Panc1 (cell line): Measurements from ENCODE around the gene EHD1. TPM values are rescaled to one million over a fixed set of nuclear protein-coding genes. Genes with fewer than 3 reads are reported as not detected.

Experiments used
- ATAC-seq: fragments of 200-7000 bp; cut with Tn5 transposase; 2 replicates; pipeline ENCODE4 v1.9.1; 2020; ENCODE audit warnings: mild to moderate bottlenecking, moderate library complexity
- BruUV-seq: library from RNA; stranded (reverse); fragments of 400-500 nt; replicated peaks from 2 replicates; lab custom pipeline; 2021; lab: Mats Ljungman, UMichigan
- CTCF ChIA-PET: fragments of 300-600 bp; sonication (Branson Sonifier 250); formaldehyde crosslinking; loops from one replicate; lab custom pipeline; 2022; ENCODE audit warnings: antibody characterized with exemption; lab: Charles Lee
- POLR2A ChIA-PET: fragments of 300-600 bp; sonication (Branson Sonifier 250); formaldehyde crosslinking; loops from one replicate; lab custom pipeline; 2022; ENCODE audit warnings: antibody characterized with exemption; lab: Charles Lee
- DNase-seq: peaks from one replicate; pipeline ENCODE4 v3.0.0-alpha.2; 2010; ENCODE audit warnings: low read depth, low spot score
- H3K27ac ChIP-seq: 2 replicates; pipeline ENCODE4 v1.5.1; 2011; ENCODE audit warnings: mild to moderate bottlenecking, low read length, inconsistent platforms
- H3K27me3 ChIP-seq: fragments of 200-500 bp; sonication (Bioruptor generic); 2 replicates; pipeline ENCODE4 v1.6.0; 2014; ENCODE audit warnings: low read length, inconsistent platforms; ENCODE audit not compliant: control insufficient read depth, insufficient read depth
- H3K36me3 ChIP-seq: fragments of 200-500 bp; sonication (Bioruptor generic); 2 replicates; pipeline ENCODE4 v1.5.1; 2014; ENCODE audit warnings: inconsistent platforms, mild to moderate bottlenecking, low read length, moderate library complexity; ENCODE audit not compliant: control insufficient read depth, insufficient read depth
- H3K4me1 ChIP-seq: 2 replicates; pipeline ENCODE4 v1.5.1; 2011; ENCODE audit warnings: inconsistent platforms, mild to moderate bottlenecking, low read length, moderate library complexity; ENCODE audit not compliant: control insufficient read depth, insufficient read depth
- H3K4me3 ChIP-seq, 2 experiments: 2 replicates each; pipeline ENCODE4 v1.5.1; 2011 to 2012; ENCODE audit warnings: low read depth in 2 of 2, low read length in 2 of 2, mild to moderate bottlenecking in 2 of 2, inconsistent platforms in 1 of 2, moderate library complexity in 1 of 2
- H3K9me3 ChIP-seq: fragments of 200-500 bp; sonication (Bioruptor generic); 2 replicates; pipeline ENCODE4 v1.5.1; 2014; ENCODE audit warnings: low read depth, mild to moderate bottlenecking, inconsistent platforms, low read length, moderate library complexity; ENCODE audit not compliant: control insufficient read depth, insufficient read depth
- POLR2AphosphoS5 ChIP-seq: IDR thresholded peaks from 2 replicates; pipeline ENCODE4 v1.6.1; 2012; ENCODE audit warnings: mild to moderate bottlenecking, low read depth, low read length, moderate library complexity
- SIN3A ChIP-seq: IDR thresholded peaks from 2 replicates; pipeline ENCODE4 v1.6.1; 2012; ENCODE audit warnings: low read depth, mild to moderate bottlenecking, low read length, moderate library complexity, borderline replicate concordance; ENCODE audit not compliant: insufficient read depth
- TCF7L2 ChIP-seq: IDR thresholded peaks from 2 replicates; pipeline ENCODE4 v1.6.1; 2011; ENCODE audit warnings: mild to moderate bottlenecking, low read depth, low read length, inconsistent platforms
- in situ Hi-C: cut with HindIII; loops from 2 replicates; pipeline ENCODE4 v1.10.0; 2016; ENCODE audit warnings: low sequenced_read_pairs, low pct_unique_long_range_greater_than_20kb
- intact Hi-C: fragments of 100-400 bp; cut with micrococcal nuclease; formaldehyde crosslinking; loops from one replicate; pipeline ENCODE4 v1.10.0; 2022; ENCODE audit not compliant: unreplicated experiment
- total RNA-seq: library from RNA; stranded (reverse); gene quantifications from one replicate; pipeline ENCODE4 v1.2.1, GENCODE V29; 2021; ENCODE audit not compliant: unreplicated experiment
- TF ChIP-seq, protein P1 (sequence below): fragments of 450-650 bp; IDR thresholded peaks from 2 replicates; pipeline ENCODE4 v1.5.1; 2017; ENCODE audit warnings: mild to moderate bottlenecking
- TF ChIP-seq, protein P2 (sequence below), 2 experiments: IDR thresholded peaks; 2 replicates each; pipeline ENCODE4 v1.6.1; 2011 to 2012; ENCODE audit warnings: low read depth in 2 of 2, control low read depth in 1 of 2, low read length in 1 of 2, mild to moderate bottlenecking in 1 of 2, moderate library complexity in 1 of 2; ENCODE audit not compliant: insufficient read depth in 1 of 2

EHD1 gene
- total RNA-seq, 1 experiment from 2014 or later: 186 TPM

GRCh38 chr11:64925536-64926436 is 47.4 kb upstream of the EHD1 start:
- in situ Hi-C loops: no loop called here
- no peaks in the 10 kb centered on the region; the same call in 1 of the 2 replicates for H3K36me3 ChIP-seq
- ATAC-seq (no peak), DNase-seq (no peak)
- ChIA-PET CTCF (interaction anchor here (0.7 kb wide), 1 partner anchor 71 kb away, joined by 7 read pairs; the partner anchor contains the start of gene BATF2), POLR2A (no interaction called here)
- BruUV-seq: no TSS peak
- H3K27ac ChIP-seq: no peak overlapping the region
- no peaks in the 10 kb centered on the region for H3K27me3 ChIP-seq
- TF ChIP-seq, protein P1, sequence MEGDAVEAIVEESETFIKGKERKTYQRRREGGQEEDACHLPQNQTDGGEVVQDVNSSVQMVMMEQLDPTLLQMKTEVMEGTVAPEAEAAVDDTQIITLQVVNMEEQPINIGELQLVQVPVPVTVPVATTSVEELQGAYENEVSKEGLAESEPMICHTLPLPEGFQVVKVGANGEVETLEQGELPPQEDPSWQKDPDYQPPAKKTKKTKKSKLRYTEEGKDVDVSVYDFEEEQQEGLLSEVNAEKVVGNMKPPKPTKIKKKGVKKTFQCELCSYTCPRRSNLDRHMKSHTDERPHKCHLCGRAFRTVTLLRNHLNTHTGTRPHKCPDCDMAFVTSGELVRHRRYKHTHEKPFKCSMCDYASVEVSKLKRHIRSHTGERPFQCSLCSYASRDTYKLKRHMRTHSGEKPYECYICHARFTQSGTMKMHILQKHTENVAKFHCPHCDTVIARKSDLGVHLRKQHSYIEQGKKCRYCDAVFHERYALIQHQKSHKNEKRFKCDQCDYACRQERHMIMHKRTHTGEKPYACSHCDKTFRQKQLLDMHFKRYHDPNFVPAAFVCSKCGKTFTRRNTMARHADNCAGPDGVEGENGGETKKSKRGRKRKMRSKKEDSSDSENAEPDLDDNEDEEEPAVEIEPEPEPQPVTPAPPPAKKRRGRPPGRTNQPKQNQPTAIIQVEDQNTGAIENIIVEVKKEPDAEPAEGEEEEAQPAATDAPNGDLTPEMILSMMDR: no peak
- TF ChIP-seq TCF7L2 (no peak), SIN3A (no peak), POLR2AphosphoS5 (no peak)
- TF ChIP-seq, protein P2, sequence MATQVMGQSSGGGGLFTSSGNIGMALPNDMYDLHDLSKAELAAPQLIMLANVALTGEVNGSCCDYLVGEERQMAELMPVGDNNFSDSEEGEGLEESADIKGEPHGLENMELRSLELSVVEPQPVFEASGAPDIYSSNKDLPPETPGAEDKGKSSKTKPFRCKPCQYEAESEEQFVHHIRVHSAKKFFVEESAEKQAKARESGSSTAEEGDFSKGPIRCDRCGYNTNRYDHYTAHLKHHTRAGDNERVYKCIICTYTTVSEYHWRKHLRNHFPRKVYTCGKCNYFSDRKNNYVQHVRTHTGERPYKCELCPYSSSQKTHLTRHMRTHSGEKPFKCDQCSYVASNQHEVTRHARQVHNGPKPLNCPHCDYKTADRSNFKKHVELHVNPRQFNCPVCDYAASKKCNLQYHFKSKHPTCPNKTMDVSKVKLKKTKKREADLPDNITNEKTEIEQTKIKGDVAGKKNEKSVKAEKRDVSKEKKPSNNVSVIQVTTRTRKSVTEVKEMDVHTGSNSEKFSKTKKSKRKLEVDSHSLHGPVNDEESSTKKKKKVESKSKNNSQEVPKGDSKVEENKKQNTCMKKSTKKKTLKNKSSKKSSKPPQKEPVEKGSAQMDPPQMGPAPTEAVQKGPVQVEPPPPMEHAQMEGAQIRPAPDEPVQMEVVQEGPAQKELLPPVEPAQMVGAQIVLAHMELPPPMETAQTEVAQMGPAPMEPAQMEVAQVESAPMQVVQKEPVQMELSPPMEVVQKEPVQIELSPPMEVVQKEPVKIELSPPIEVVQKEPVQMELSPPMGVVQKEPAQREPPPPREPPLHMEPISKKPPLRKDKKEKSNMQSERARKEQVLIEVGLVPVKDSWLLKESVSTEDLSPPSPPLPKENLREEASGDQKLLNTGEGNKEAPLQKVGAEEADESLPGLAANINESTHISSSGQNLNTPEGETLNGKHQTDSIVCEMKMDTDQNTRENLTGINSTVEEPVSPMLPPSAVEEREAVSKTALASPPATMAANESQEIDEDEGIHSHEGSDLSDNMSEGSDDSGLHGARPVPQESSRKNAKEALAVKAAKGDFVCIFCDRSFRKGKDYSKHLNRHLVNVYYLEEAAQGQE (IDR thresholded peaks at IDR 0.05; ENCODE audit: insufficient read depth in 1 of 2, low read depth in 2 of 2, low read length in 1 of 2): no peak
- H3K4me1 ChIP-seq: peaks cover 8% of the 10 kb centered on the region; the same call in 1 of the 2 replicates
- intact Hi-C loops: no loop called here
- H3K9me3 ChIP-seq: no peaks in the 10 kb centered on the region
- H3K4me3 ChIP-seq: peak overlapping the region; percentile 73 to 90

GRCh38 chr11:64924910-64925284 is 46.5 kb upstream of the EHD1 start:
- peaks cover 8% of the 10 kb centered on the region; the same call in 1 of the 2 replicates for H3K4me1 ChIP-seq
- DNase-seq (no peak), ATAC-seq (peak; percentile 47)
- peak overlapping the region; percentile 73 to 90 for H3K4me3 ChIP-seq
- no peaks in the 10 kb centered on the region for H3K9me3 ChIP-seq
- H3K27me3 ChIP-seq: no peaks in the 10 kb centered on the region
- BruUV-seq: no TSS peak
- CTCF ChIA-PET: no interaction called here
- H3K27ac ChIP-seq: peak overlapping the region; percentile 83
- no peak for TF ChIP-seq POLR2AphosphoS5
- TF ChIP-seq, protein P2 (IDR thresholded peaks at IDR 0.05; ENCODE audit: insufficient read depth in 1 of 2, low read depth in 2 of 2, low read length in 1 of 2): no peak
- TF ChIP-seq SIN3A: no peak
- TF ChIP-seq, protein P1: no peak
- no peak for TF ChIP-seq TCF7L2
- POLR2A ChIA-PET: no interaction called here
- in situ Hi-C loops: no loop called here
- H3K36me3 ChIP-seq: no peaks in the 10 kb centered on the region; the same call in 1 of the 2 replicates
- intact Hi-C loops: no loop called here
